Measurements from ENCODE around the gene JARID2. TPM values are rescaled to one million over a fixed set of nuclear protein-coding genes. Genes with fewer than 3 reads are reported as not detected.

Gene JARID2
- total RNA-seq, 1 experiment from 2014 or later: 23.6 TPM

DNA sequence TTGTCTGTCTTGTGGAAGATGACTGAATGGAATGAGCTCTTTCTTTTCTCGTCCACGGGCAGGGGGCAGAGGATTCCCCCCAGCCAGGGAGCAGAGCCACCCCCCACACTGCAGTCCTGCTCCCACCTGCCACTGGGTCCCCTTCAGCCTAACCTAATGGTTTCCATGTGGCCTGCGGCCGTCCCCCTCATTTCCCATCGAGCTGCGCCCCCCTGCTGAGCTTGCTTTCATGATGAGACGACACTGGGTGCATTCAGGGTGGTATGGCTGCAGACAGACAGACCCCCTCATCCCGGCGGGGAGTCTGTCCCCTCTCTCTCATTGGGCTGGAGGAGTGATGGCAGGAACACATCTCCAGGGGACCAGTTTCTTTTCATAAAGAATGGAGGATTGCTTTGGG is 276.2 kb downstream of the JARID2 start:
- ChIA-PET RAD21 (ENCODE audit: low non-redundant PET in 1 of 2, low total read pairs in 2 of 2, uncharacterized antibody in 2 of 2, unreplicated experiment in 2 of 2) (no interaction called here), CTCF (interaction anchor here (1.2 kb wide), 1 partner anchor 101 kb away, joined by 3 read pairs; no protein-coding TSS in a partner anchor), POLR2A (no interaction called here)
- H3K27ac ChIP-seq (ENCODE audit: low read depth, low read length): no peak overlapping the region
- no peak overlapping the region for H3K9ac ChIP-seq (ENCODE audit: low read length)
- TF ChIP-seq RAD21 (IDR thresholded peaks at IDR 0.05; ENCODE audit: low read depth) (no peak), JUND (IDR thresholded peaks at IDR 0.05) (no peak), YY1 (IDR thresholded peaks at IDR 0.05; ENCODE audit: extremely low read depth, insufficient replicate concordance, low read depth, low read length) (no peak), SIN3A (IDR thresholded peaks at IDR 0.05; ENCODE audit: low read depth) (no peak), TCF7L2 (IDR thresholded peaks at IDR 0.05; ENCODE audit: borderline replicate concordance, extremely low read depth, insufficient read depth, insufficient read length) (no peak), ELF1 (IDR thresholded peaks at IDR 0.05; ENCODE audit: borderline replicate concordance, low read depth) (no peak), EZH2 (IDR thresholded peaks at IDR 0.05) (no peak)
- TF ChIP-seq, protein P1, sequence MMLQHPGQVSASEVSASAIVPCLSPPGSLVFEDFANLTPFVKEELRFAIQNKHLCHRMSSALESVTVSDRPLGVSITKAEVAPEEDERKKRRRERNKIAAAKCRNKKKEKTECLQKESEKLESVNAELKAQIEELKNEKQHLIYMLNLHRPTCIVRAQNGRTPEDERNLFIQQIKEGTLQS (IDR thresholded peaks at IDR 0.05): no peak
- TF ChIP-seq, protein P2, sequence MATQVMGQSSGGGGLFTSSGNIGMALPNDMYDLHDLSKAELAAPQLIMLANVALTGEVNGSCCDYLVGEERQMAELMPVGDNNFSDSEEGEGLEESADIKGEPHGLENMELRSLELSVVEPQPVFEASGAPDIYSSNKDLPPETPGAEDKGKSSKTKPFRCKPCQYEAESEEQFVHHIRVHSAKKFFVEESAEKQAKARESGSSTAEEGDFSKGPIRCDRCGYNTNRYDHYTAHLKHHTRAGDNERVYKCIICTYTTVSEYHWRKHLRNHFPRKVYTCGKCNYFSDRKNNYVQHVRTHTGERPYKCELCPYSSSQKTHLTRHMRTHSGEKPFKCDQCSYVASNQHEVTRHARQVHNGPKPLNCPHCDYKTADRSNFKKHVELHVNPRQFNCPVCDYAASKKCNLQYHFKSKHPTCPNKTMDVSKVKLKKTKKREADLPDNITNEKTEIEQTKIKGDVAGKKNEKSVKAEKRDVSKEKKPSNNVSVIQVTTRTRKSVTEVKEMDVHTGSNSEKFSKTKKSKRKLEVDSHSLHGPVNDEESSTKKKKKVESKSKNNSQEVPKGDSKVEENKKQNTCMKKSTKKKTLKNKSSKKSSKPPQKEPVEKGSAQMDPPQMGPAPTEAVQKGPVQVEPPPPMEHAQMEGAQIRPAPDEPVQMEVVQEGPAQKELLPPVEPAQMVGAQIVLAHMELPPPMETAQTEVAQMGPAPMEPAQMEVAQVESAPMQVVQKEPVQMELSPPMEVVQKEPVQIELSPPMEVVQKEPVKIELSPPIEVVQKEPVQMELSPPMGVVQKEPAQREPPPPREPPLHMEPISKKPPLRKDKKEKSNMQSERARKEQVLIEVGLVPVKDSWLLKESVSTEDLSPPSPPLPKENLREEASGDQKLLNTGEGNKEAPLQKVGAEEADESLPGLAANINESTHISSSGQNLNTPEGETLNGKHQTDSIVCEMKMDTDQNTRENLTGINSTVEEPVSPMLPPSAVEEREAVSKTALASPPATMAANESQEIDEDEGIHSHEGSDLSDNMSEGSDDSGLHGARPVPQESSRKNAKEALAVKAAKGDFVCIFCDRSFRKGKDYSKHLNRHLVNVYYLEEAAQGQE (IDR thresholded peaks at IDR 0.05; ENCODE audit: low read depth): no peak
- TF ChIP-seq, protein P3, sequence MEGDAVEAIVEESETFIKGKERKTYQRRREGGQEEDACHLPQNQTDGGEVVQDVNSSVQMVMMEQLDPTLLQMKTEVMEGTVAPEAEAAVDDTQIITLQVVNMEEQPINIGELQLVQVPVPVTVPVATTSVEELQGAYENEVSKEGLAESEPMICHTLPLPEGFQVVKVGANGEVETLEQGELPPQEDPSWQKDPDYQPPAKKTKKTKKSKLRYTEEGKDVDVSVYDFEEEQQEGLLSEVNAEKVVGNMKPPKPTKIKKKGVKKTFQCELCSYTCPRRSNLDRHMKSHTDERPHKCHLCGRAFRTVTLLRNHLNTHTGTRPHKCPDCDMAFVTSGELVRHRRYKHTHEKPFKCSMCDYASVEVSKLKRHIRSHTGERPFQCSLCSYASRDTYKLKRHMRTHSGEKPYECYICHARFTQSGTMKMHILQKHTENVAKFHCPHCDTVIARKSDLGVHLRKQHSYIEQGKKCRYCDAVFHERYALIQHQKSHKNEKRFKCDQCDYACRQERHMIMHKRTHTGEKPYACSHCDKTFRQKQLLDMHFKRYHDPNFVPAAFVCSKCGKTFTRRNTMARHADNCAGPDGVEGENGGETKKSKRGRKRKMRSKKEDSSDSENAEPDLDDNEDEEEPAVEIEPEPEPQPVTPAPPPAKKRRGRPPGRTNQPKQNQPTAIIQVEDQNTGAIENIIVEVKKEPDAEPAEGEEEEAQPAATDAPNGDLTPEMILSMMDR (IDR thresholded peaks at IDR 0.05 in 2 of 3, conservative IDR thresholded peaks at IDR 0.05 in 1 of 3; ENCODE audit: borderline replicate concordance in 1 of 3, insufficient read depth in 1 of 3, low read depth in 2 of 3, low read length in 2 of 3): no peak
- TF ChIP-seq, protein P4, sequence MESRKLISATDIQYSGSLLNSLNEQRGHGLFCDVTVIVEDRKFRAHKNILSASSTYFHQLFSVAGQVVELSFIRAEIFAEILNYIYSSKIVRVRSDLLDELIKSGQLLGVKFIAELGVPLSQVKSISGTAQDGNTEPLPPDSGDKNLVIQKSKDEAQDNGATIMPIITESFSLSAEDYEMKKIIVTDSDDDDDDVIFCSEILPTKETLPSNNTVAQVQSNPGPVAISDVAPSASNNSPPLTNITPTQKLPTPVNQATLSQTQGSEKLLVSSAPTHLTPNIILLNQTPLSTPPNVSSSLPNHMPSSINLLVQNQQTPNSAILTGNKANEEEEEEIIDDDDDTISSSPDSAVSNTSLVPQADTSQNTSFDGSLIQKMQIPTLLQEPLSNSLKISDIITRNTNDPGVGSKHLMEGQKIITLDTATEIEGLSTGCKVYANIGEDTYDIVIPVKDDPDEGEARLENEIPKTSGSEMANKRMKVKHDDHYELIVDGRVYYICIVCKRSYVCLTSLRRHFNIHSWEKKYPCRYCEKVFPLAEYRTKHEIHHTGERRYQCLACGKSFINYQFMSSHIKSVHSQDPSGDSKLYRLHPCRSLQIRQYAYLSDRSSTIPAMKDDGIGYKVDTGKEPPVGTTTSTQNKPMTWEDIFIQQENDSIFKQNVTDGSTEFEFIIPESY (IDR thresholded peaks at IDR 0.05; ENCODE audit: extremely low read depth, insufficient replicate concordance, low read length): no peak
- H3K79me2 ChIP-seq (ENCODE audit: insufficient read depth, low read length): no peaks in the 10 kb centered on the region
- no peak overlapping the region for H3K4me2 ChIP-seq (ENCODE audit: low read length)
- H3K4me1 ChIP-seq (ENCODE audit: control insufficient read depth in 1 of 2, insufficient read depth in 2 of 2, low read length in 2 of 2): no peaks in the 10 kb centered on the region
- DNase-seq (ENCODE audit: low read depth, low spot score): no peak
- no peaks in the 10 kb centered on the region for H3K9me3 ChIP-seq (ENCODE audit: control insufficient read depth in 1 of 2, insufficient read depth in 1 of 2, low read depth in 1 of 2, low read length in 2 of 2)
- intact Hi-C loops (cut with micrococcal nuclease): no loop called here
- no TSS peak for BruUV-seq (replicated peaks)
- peaks cover 3 to 8% of the 10 kb centered on the region in 2 experiments; a peak in 2 of 4 replicates for H3K36me3 ChIP-seq (ENCODE audit: control insufficient read depth in 1 of 2, insufficient read depth in 2 of 2, low read length in 2 of 2)
- no peak for ATAC-seq
- no peak overlapping the region for H2AFZ ChIP-seq (ENCODE audit: low read depth, low read length, poor library complexity, severe bottlenecking)
- H4K20me1 ChIP-seq (ENCODE audit: insufficient read depth): no peaks in the 10 kb centered on the region
- no peaks in the 10 kb centered on the region for H3K27me3 ChIP-seq (ENCODE audit: insufficient read depth, low read length)
- H3K4me3 ChIP-seq (replicated peaks in 1 of 2; ENCODE audit: low read depth in 1 of 2, low read length in 2 of 2): no peak overlapping the region
- H3K9me2 ChIP-seq (ENCODE audit: insufficient read depth): no peaks in the 10 kb centered on the region
